ENCODE measurements around the gene LAT.

DNA sequence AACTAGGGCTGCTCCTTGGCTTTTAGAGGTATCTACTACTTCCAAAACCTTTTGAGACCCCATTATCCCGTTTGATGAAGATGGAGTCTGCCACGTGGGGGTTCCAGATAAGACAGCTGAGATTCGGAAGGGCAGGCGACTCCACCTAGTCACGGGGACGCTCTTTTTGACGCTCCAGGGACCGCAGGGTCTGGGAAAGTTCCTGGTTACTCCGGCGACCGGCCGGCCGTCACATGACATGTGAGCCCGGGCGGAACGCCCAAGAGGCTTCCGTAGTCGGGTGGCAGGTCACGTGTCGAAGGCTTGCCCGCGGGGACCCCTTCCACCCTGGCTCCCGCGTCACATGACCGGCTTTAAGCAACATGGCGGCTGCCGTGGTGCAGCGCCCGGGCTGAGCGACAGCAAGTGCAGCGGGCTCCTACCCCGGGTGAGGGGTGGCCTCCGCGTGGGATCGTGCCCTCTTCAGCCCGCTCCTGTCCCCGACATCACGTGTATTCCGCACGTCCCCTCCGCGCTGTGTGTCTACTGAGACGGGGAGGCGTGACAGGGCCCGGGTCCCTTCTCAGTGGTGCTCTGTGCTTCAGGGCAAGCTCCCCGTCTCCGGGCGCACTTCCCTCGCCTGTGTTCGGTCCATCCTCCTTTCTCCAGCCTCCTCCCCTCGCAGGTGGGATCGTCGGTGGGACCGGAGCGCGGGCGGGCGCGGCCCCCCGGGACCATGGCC is 10.3 kb upstream of the LAT start, which contains the start of gene SPNS1:
- TF ChIP-seq, protein P1, sequence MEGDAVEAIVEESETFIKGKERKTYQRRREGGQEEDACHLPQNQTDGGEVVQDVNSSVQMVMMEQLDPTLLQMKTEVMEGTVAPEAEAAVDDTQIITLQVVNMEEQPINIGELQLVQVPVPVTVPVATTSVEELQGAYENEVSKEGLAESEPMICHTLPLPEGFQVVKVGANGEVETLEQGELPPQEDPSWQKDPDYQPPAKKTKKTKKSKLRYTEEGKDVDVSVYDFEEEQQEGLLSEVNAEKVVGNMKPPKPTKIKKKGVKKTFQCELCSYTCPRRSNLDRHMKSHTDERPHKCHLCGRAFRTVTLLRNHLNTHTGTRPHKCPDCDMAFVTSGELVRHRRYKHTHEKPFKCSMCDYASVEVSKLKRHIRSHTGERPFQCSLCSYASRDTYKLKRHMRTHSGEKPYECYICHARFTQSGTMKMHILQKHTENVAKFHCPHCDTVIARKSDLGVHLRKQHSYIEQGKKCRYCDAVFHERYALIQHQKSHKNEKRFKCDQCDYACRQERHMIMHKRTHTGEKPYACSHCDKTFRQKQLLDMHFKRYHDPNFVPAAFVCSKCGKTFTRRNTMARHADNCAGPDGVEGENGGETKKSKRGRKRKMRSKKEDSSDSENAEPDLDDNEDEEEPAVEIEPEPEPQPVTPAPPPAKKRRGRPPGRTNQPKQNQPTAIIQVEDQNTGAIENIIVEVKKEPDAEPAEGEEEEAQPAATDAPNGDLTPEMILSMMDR (IDR thresholded peaks at IDR 0.05), result no peak
- TF ChIP-seq, protein P2, sequence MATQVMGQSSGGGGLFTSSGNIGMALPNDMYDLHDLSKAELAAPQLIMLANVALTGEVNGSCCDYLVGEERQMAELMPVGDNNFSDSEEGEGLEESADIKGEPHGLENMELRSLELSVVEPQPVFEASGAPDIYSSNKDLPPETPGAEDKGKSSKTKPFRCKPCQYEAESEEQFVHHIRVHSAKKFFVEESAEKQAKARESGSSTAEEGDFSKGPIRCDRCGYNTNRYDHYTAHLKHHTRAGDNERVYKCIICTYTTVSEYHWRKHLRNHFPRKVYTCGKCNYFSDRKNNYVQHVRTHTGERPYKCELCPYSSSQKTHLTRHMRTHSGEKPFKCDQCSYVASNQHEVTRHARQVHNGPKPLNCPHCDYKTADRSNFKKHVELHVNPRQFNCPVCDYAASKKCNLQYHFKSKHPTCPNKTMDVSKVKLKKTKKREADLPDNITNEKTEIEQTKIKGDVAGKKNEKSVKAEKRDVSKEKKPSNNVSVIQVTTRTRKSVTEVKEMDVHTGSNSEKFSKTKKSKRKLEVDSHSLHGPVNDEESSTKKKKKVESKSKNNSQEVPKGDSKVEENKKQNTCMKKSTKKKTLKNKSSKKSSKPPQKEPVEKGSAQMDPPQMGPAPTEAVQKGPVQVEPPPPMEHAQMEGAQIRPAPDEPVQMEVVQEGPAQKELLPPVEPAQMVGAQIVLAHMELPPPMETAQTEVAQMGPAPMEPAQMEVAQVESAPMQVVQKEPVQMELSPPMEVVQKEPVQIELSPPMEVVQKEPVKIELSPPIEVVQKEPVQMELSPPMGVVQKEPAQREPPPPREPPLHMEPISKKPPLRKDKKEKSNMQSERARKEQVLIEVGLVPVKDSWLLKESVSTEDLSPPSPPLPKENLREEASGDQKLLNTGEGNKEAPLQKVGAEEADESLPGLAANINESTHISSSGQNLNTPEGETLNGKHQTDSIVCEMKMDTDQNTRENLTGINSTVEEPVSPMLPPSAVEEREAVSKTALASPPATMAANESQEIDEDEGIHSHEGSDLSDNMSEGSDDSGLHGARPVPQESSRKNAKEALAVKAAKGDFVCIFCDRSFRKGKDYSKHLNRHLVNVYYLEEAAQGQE (IDR thresholded peaks at IDR 0.05; ENCODE audit: insufficient read depth in 1 of 2, low read depth in 2 of 2, low read length in 1 of 2), result no peak; a peak in 1 of 4 replicates
- TF ChIP-seq TCF7L2 (IDR thresholded peaks at IDR 0.05; ENCODE audit: low read depth, low read length) (peak; percentile 34; the same call in 1 of the 2 replicates), POLR2AphosphoS5 (IDR thresholded peaks at IDR 0.05; ENCODE audit: low read depth, low read length) (peak; percentile 91)
